Ammon's horn (tissue), 1 donor: ENCODE measurements around the gene VWA7.
A peak's percentile ranks its signal among the peaks of the same experiment; 100 is the strongest.

ENCODE experiments used
- DNase-seq: peaks from one replicate; pipeline ENCODE4 v3.0.0-alpha.2; 2016; ENCODE audit warnings: low spot score

VWA7 gene

GRCh38 chr6:31728767-31729514 lies 48.2 kb downstream of the VWA7 start, which contains the start of gene DDAH2:
Gene DDAH2 (minus strand): TSS chr6:31729299. CDS start chr6:31729161, 138 bp downstream.
- no peak for DNase-seq

DNA sequence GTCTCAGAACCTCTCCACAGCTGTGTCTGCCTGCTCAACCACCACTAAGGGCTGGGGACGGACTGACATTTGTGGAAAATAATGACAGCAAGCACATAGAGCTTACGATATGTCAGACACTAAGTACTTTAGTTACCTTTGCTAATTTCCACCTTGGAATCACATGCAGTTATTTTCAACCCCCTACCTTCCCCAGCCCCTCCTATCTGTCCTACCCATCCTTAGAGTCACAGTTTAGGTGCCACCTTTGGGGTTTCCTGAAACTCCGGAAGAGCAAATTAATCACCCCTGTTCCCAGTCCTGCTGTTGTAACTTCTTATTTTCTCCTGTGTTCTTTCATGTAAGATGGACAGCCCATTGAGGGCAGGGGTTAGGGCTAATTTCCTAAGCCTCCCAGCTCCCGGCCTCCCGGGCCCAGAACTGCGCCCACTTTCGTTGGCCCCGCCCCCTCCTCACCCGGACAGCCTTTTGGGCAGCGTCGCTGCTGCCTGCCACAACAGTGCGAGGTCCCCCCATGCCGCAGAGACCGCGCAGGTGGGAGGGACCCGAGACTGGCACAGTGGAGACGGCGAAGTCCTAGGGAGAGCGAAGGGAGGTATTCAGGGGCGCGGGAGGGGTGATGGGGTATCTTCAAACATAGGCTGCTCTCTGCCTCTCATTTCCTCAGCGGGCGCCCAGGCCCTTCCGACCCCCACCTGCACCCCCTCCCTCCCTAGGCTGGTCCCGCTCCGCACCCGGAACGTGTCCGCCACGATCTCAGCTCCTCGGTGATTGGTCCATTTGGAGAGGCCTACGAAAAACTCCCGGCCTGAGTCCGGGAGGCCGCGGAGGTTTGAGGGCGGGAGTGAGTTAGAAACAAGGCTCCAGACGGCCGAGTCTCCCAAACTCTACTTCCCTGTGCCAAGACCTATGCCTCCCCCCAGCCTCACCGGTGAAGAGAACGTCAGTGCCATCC lies 49.1 kb downstream of the VWA7 start:
- DNase-seq = no peak

GRCh38 chr6:31727034-31727716 lies 50.0 kb downstream of the VWA7 start:
- DNase-seq = peak; percentile 64

GRCh38 chr6:31725502-31726350 lies 51.4 kb downstream of the VWA7 start:
- no peak for DNase-seq

DNA sequence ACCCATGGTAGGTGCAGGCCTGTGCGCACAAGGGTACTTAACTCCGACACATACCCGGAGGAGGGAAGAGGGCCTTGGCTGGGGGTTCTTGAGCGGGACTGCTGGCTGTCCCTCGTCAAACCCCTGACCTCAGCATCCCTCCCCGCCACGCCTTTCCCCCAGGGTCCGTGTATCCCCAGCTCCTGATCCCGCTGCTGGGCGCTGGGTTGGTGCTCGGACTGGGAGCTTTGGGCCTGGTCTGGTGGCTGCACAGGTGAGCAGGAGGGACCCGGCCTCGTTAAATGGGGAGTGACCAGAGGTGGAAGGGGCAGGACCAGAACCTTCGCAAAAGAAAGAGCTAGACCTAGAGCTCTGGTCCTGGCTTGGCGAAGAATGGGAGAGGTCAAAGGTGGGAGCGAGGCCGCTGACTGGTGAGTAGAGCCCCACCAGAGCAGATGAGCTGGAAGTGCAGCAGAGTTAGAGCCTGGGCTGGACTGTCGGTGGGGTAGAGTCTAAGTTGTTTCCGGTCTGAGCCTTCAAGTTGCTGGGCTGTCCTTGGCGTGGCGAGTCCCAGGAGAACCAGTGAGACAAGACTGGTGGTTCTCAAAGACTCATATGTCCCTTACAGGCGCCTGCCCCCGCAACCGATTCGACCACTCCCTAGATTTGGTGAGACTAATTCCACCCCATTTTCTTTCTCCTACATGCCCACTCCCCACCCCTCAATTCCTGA lies 53.0 kb downstream of the VWA7 start:
- DNase-seq = no peak

GRCh38 chr6:31723245-31723979 lies 53.7 kb downstream of the VWA7 start, which contains the start of gene MPIG6B:
Gene MPIG6B (plus strand): TSS chr6:31723373. CDS start chr6:31723384, 11 bp downstream.
- no peak for DNase-seq

GRCh38 chr6:31722173-31722572 lies 55.0 kb downstream of the VWA7 start:
- DNase-seq = no peak

GRCh38 chr6:31721351-31722020 lies 55.6 kb downstream of the VWA7 start, which contains the start of gene LY6G6C:
Gene LY6G6C (minus strand): TSS chr6:31721746. CDS start chr6:31721679, 67 bp downstream.
- no peak for DNase-seq

- no peak for DNase-seq
Observed at GRCh38 chr6:31720196-31720770, 56.8 kb downstream of the VWA7 start.

- DNase-seq = no peak
Observed at GRCh38 chr6:31719001-31719400, 58.1 kb downstream of the VWA7 start.

- no peak for DNase-seq
Observed at GRCh38 chr6:31718265-31718664, 58.9 kb downstream of the VWA7 start.

DNA sequence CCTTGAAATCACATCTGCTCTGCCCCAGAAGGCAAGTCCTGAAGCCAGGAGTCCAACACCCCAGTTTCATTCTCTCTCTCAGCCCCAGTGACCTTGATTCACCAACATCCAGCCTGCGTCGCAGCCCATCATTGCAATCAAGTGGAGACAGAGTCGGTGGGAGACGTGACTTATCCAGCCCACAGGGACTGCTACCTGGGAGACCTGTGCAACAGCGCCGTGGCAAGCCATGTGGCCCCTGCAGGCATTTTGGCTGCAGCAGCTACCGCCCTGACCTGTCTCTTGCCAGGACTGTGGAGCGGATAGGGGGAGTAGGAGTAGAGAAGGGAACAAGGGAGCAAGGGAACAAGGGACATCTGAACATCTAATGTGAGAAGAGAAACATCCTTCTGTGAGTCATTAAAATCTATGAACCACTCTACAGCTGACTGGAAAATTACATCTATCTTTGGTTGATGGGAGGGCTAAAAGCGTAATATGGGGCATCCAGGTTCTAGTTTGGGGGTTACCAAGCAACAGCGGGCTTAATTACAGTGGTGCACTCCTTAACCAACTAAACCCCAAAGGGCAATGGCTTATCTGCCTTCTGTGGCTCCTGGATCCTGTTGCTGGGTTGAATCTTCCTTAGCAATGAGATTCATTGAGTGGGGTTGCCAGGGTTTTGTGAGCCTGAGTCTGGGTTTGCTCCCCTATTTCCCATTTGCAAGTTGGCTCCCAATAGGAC lies 59.5 kb downstream of the VWA7 start:
- DNase-seq = no peak
